GM12875 (cell line): ENCODE data around the gene SLCO3A1.

Experiments
- H3K4me3 ChIP-seq: one replicate; pipeline ENCODE4 v1.5.1; 2011; ENCODE audit warnings: low read depth, low read length, control low read depth
- TF ChIP-seq, protein P1 (sequence below): IDR thresholded peaks from 2 replicates; pipeline ENCODE4 v1.5.1; 2011; ENCODE audit warnings: low read depth, mild to moderate bottlenecking, control low read depth, inconsistent platforms, low read length, moderate library complexity, borderline replicate concordance; ENCODE audit not compliant: insufficient read depth

Gene SLCO3A1

DNA sequence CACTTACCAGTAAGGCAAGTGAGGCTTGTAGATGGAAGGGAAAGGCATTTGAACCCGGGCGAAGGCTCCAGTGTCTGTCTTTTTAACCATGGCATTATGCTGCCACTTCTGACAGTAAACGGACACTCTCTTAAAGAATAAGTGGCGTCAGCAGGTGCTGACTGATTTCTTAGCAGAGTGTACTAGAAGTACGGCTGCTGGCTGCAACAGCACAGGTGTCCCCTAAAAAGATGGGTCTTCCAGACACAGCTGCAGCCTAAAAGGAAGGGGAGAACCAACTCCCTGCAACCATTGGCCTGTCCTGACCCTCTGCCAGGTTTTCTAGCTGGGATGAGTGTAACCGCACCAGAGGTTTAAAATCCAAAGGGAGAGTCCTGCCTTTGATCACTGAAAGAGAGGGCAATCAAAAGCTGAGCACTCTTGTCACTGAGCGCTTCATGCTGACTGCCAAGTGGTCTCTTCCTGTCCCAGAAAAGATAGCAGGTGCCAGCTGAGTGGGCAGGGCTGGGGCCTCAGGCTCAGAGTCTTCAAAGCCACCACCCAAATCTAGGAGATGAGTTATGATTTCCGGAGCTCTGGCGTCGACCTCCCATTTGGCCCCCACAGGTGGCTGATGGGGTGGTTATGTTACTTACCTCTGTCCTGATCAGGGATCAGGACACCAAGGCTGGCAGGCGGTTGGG lies 255.8 kb downstream of the SLCO3A1 start:
- TF ChIP-seq, protein P1, sequence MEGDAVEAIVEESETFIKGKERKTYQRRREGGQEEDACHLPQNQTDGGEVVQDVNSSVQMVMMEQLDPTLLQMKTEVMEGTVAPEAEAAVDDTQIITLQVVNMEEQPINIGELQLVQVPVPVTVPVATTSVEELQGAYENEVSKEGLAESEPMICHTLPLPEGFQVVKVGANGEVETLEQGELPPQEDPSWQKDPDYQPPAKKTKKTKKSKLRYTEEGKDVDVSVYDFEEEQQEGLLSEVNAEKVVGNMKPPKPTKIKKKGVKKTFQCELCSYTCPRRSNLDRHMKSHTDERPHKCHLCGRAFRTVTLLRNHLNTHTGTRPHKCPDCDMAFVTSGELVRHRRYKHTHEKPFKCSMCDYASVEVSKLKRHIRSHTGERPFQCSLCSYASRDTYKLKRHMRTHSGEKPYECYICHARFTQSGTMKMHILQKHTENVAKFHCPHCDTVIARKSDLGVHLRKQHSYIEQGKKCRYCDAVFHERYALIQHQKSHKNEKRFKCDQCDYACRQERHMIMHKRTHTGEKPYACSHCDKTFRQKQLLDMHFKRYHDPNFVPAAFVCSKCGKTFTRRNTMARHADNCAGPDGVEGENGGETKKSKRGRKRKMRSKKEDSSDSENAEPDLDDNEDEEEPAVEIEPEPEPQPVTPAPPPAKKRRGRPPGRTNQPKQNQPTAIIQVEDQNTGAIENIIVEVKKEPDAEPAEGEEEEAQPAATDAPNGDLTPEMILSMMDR: no peak

DNA sequence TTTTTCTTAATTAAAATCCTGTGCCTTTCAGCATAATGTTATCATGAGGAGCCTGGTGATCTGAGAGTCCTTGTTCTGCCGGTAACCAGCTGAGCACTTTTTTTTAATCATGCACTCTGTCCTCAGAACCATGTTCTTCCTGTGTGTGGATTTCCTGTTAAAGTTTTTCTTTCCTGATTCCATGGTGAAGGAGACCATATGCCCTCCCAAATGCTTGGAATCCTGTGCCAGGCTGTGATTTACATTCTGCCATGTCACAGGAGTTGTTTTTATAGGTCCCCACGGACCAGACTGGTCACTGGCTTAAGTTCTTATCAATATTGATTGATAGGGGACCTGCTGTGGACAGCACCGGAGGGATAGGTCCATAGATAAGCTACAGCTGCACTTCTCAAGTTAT lies 257.8 kb downstream of the SLCO3A1 start:
- H3K4me3 ChIP-seq: no peak overlapping the region
- TF ChIP-seq, protein P1: no peak

More for the DNA sequence above, 255.8 kb downstream of the SLCO3A1 start:
- H3K4me3 ChIP-seq: no peak overlapping the region

DNA sequence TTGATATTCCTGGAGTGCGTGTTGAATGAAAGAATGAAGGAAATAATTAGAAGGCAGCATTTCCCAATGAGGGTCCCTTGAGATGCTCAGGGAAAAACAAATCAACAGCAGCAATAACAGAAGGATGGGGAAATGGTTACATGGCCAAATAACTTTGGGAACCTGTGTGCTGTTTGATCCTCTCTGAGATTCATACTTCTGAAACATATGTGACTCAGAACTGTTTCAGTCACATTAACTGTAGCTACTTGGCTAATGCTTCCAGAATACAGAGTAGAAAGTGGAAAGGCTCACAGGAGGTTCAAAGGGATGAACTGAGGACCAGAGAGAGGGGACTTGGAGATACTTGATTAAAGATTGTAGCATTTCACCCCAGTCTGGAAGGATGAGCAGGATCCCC lies 258.2 kb downstream of the SLCO3A1 start:
- TF ChIP-seq, protein P1: no peak
- no peak overlapping the region for H3K4me3 ChIP-seq

DNA sequence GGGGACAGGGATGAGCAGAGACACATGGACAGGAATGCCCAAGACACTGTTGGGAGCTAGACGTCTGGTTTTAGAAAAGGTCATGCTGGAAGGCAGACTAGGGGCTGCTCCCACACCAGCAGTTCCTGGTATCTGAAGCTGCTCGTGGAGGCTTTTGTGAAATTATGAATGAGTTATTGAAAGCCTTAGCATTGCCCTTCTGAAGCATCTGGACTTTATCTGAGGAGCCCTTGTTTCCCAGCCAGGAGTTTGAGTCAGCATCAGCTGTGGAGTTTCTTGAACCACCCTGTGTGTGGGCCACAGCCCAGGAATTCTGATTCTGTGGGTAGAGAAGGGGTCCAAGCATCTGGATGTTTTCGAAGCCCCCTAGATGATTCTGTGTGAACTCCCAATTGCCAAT lies 258.7 kb downstream of the SLCO3A1 start:
- H3K4me3 ChIP-seq: no peak overlapping the region
- TF ChIP-seq, protein P1: no peak

DNA sequence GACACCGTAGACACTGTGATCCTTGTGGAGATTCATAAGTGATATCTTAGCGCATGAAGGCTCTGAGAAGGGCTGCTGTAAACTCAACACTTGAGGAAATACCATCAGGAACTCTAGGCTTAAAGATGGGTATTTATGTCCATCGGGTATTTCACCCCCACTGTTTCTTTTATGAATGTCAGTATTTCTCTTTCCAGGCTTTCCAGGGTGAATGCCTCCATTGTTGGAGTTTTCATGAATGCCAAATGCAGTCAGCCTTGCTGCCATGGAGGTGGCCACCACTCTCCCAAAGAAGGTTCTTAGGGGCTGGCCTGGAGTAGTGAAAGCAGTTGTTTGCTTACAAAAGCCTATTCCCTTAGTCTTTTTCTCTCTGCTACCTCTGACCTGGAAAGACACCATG lies 259.2 kb downstream of the SLCO3A1 start:
- TF ChIP-seq, protein P1: no peak
- H3K4me3 ChIP-seq: no peak overlapping the region

DNA sequence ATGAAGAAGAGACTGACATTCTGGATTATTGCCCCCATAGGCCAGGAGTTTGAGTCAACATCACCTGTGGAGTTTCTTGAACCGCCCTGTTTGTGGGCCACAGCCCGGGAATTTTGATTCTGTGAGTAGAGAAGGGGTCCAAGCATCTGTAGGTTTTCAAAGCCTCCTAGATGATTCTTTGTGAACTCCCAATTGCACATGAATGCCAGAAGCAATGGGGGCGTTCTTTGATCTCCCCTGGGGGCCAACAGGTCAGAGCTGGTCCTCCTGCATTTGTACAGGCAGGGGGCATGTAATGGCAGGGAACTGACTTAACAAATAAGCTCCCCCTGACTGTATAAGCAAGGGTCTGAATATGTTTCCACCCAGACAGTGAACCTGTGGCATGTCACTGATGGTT lies 260.3 kb downstream of the SLCO3A1 start:
- TF ChIP-seq, protein P1: no peak
- no peak overlapping the region for H3K4me3 ChIP-seq

DNA sequence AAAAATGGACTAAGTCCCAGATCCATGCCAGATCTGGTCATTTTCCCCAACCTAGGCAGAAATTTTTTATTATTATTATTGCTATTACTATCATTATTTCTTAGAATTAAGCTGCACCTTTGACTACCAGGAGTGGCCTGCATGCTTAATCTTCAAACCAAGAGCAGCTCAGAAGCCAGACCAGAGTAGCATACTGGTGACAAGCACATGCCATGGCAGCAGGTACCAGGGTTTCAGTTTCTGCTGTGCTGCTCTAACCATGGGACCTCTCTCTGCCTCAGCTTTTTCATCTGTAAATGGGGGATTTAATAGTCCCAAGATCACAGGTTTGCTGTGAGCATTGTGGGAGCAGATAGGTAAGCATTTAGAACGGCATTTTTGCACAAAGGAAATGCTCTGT lies 262.3 kb downstream of the SLCO3A1 start:
- TF ChIP-seq, protein P1: no peak
- no peak overlapping the region for H3K4me3 ChIP-seq
